Loucy (cell line): Measurements from ENCODE around the gene ZNF398.

Experiments
- EZH2phosphoT487 ChIP-seq: fragments of 200-600 bp; IDR thresholded peaks from 2 replicates; pipeline ENCODE4 v1.6.1; 2018; ENCODE audit warnings: antibody characterized with exemption, mild to moderate bottlenecking, moderate library complexity, borderline replicate concordance
- TF ChIP-seq, protein P1 (sequence below): fragments of 200-600 bp; sonication (generic); conservative IDR thresholded peaks from 2 replicates; pipeline ENCODE4 v1.5.1; 2014; ENCODE audit warnings: mild to moderate bottlenecking, antibody characterized with exemption, low read length

DNA sequence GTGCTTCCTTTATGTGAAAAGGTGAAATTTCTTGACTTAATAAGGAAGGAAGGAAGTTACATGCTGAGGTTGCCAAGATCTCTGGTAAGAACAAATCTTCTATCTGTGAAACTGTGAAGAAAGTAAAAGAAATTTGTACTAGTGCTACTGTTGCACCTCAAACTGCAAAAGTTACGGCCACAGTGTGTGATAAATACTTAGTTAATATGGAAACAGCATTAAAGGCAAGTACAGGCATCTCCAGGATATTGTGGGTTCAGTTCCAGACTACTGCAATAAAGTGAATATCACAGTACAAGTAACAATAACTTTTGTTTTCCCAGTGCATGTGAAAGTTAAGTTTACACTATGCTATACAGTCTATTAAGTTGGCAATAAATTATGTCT is 25.3 kb downstream of the ZNF398 start:
- TF ChIP-seq, protein P1, sequence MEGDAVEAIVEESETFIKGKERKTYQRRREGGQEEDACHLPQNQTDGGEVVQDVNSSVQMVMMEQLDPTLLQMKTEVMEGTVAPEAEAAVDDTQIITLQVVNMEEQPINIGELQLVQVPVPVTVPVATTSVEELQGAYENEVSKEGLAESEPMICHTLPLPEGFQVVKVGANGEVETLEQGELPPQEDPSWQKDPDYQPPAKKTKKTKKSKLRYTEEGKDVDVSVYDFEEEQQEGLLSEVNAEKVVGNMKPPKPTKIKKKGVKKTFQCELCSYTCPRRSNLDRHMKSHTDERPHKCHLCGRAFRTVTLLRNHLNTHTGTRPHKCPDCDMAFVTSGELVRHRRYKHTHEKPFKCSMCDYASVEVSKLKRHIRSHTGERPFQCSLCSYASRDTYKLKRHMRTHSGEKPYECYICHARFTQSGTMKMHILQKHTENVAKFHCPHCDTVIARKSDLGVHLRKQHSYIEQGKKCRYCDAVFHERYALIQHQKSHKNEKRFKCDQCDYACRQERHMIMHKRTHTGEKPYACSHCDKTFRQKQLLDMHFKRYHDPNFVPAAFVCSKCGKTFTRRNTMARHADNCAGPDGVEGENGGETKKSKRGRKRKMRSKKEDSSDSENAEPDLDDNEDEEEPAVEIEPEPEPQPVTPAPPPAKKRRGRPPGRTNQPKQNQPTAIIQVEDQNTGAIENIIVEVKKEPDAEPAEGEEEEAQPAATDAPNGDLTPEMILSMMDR, result no peak
- TF ChIP-seq EZH2phosphoT487, result no peak
